ENCODE results near the gene RPS19. TPM values are rescaled to one million over a fixed set of nuclear protein-coding genes. Genes with fewer than 3 reads are reported as not detected.

RPS19 gene
- total and polyA plus RNA-seq, 2 experiments from 2014 or later = 840 to 1,425 TPM

- no peak for DNase-seq (ENCODE audit: low spot score)
- no peak overlapping the region for H2AFZ ChIP-seq
- TF ChIP-seq EZH2phosphoT487 (IDR thresholded peaks at IDR 0.05; ENCODE audit: low read depth, severe bottlenecking, unreplicated experiment) = no peak
- no peak for TF ChIP-seq EZH2 (IDR thresholded peaks at IDR 0.05; ENCODE audit: borderline replicate concordance)
- TF ChIP-seq CTCF (IDR thresholded peaks at IDR 0.05; ENCODE audit: poor library complexity) = no peak
- H3K9me2 ChIP-seq (replicated peaks; ENCODE audit: insufficient read depth) = no peaks in the 10 kb centered on the region
- 38% methylated on average over 18 of the region's 26 CpGs for WGBS (ENCODE audit: low lambda C conversion rate, missing lambda C conversion rate)
- no peak overlapping the region for H3K27ac ChIP-seq
- no peaks in the 10 kb centered on the region for H3K79me2 ChIP-seq
- H3K4me3 ChIP-seq = no peak overlapping the region
- H4K20me1 ChIP-seq (ENCODE audit: insufficient read depth, poor library complexity, severe bottlenecking) = no peaks in the 10 kb centered on the region
- H3K4me2 ChIP-seq = no peak overlapping the region
- no peaks in the 10 kb centered on the region for H3K36me3 ChIP-seq (replicated peaks; ENCODE audit: insufficient read depth, low read depth)
- H3K9me3 ChIP-seq (ENCODE audit: low read depth) = no peaks in the 10 kb centered on the region
- H3K27me3 ChIP-seq = peaks cover 74% of the 10 kb centered on the region
- no peaks in the 10 kb centered on the region for H3K4me1 ChIP-seq (ENCODE audit: insufficient read depth)
These were observed 61.0 kb downstream of the RPS19 start for GRCh38 chr19:41920882-41921576.

GRCh38 chr19:41921577-41922576, 61.8 kb downstream of the RPS19 start:
- H3K36me3 ChIP-seq (replicated peaks; ENCODE audit: insufficient read depth, low read depth) = no peaks in the 10 kb centered on the region
- H3K4me1 ChIP-seq (ENCODE audit: insufficient read depth) = no peaks in the 10 kb centered on the region
- H3K27me3 ChIP-seq = peaks cover 74% of the 10 kb centered on the region
- DNase-seq (ENCODE audit: low spot score) = no peak
- no peak for TF ChIP-seq CTCF (IDR thresholded peaks at IDR 0.05; ENCODE audit: poor library complexity)
- TF ChIP-seq EZH2phosphoT487 (IDR thresholded peaks at IDR 0.05; ENCODE audit: low read depth, severe bottlenecking, unreplicated experiment) = no peak
- no peak for TF ChIP-seq EZH2 (IDR thresholded peaks at IDR 0.05; ENCODE audit: borderline replicate concordance)
- H3K9me2 ChIP-seq (replicated peaks; ENCODE audit: insufficient read depth) = no peaks in the 10 kb centered on the region
- 32% methylated on average over 16 of the region's 22 CpGs for WGBS (ENCODE audit: low lambda C conversion rate, missing lambda C conversion rate)
- no peaks in the 10 kb centered on the region for H3K79me2 ChIP-seq
- no peak overlapping the region for H3K4me2 ChIP-seq
- H3K9me3 ChIP-seq (ENCODE audit: low read depth) = no peaks in the 10 kb centered on the region
- no peak overlapping the region for H3K27ac ChIP-seq
- H4K20me1 ChIP-seq (ENCODE audit: insufficient read depth, poor library complexity, severe bottlenecking) = no peaks in the 10 kb centered on the region
- H2AFZ ChIP-seq = no peak overlapping the region
- H3K4me3 ChIP-seq = no peak overlapping the region

Small RNAs within 50 kb of the gene (microRNA-seq; reads per million reads assigned to microRNA genes)
- gene MIR6797 = 1.8 reads per million

Small RNAs within 50 kb of the gene (small RNA-seq; reads per million reads assigned to genes)
- gene MIR6797 = not detected

Other genes starting within 250 kb of the RPS19 start
- gene CEACAM4, start 233.2 kb upstream of the RPS19 start, total RNA-seq = not detected in 2 replicates
- not detected in 2 replicates for gene CEACAM4, start 233.2 kb upstream of the RPS19 start, polyA plus RNA-seq
- 2.7 and 6.3 TPM in 2 replicates for gene CEACAM7, start 172.0 kb upstream of the RPS19 start, total RNA-seq
- gene CEACAM7, start 172.0 kb upstream of the RPS19 start, polyA plus RNA-seq = not detected in 2 replicates
- 2.7 and 11.5 TPM in 2 replicates for gene CEACAM5, start 151.6 kb upstream of the RPS19 start, total RNA-seq
- 0.96 and 1.5 TPM in 2 replicates for gene CEACAM5, start 151.6 kb upstream of the RPS19 start, polyA plus RNA-seq
- 7.9 and 16.0 TPM in 2 replicates for gene CEACAM6, start 104.7 kb upstream of the RPS19 start, total RNA-seq
- 4.5 and 5.3 TPM in 2 replicates for gene CEACAM6, start 104.7 kb upstream of the RPS19 start, polyA plus RNA-seq
- gene CEACAM3, start 63.7 kb upstream of the RPS19 start, total RNA-seq = not detected in 2 replicates
- gene CEACAM3, start 63.7 kb upstream of the RPS19 start, polyA plus RNA-seq = not detected in 2 replicates
- gene LYPD4, start 15.6 kb upstream of the RPS19 start, total RNA-seq = not detected in 2 replicates
- gene LYPD4, start 15.6 kb upstream of the RPS19 start, polyA plus RNA-seq = not detected in 2 replicates
- gene DMRTC2, start 15.2 kb upstream of the RPS19 start, total RNA-seq = not detected in 2 replicates
- gene DMRTC2, start 15.2 kb upstream of the RPS19 start, polyA plus RNA-seq = not detected in 2 replicates
- gene CD79A, start 17.0 kb downstream of the RPS19 start, total RNA-seq = 0.37 TPM in 1 of 2 replicates, not detected in the other
- 0.27 TPM in 1 of 2 replicates, not detected in the other for gene CD79A, start 17.0 kb downstream of the RPS19 start, polyA plus RNA-seq
- 22.1 and 29.7 TPM in 2 replicates for gene ARHGEF1, start 22.9 kb downstream of the RPS19 start, total RNA-seq
- gene ARHGEF1, start 22.9 kb downstream of the RPS19 start, polyA plus RNA-seq = 67.8 and 71.7 TPM in 2 replicates
- 0.53 TPM in 1 of 2 replicates, not detected in the other for gene ERFL, start 68.2 kb downstream of the RPS19 start, total RNA-seq
- gene ERFL, start 68.2 kb downstream of the RPS19 start, polyA plus RNA-seq = not detected in 2 replicates
- 203 and 214 TPM in 2 replicates for gene RABAC1, start 99.1 kb downstream of the RPS19 start, total RNA-seq
- 395 and 469 TPM in 2 replicates for gene RABAC1, start 99.1 kb downstream of the RPS19 start, polyA plus RNA-seq
- gene ATP1A3, start 134.0 kb downstream of the RPS19 start, total RNA-seq = 0.03 TPM in 1 of 2 replicates, not detected in the other
- 0.82 TPM in 1 of 2 replicates, not detected in the other for gene ATP1A3, start 134.0 kb downstream of the RPS19 start, polyA plus RNA-seq
- gene GRIK5, start 210.0 kb downstream of the RPS19 start, total RNA-seq = 0.60 and 0.92 TPM in 2 replicates
- gene GRIK5, start 210.0 kb downstream of the RPS19 start, polyA plus RNA-seq = 0.34 and 0.50 TPM in 2 replicates
- 10.7 and 11.8 TPM in 2 replicates for gene ZNF574, start 215.9 kb downstream of the RPS19 start, total RNA-seq
- gene ZNF574, start 215.9 kb downstream of the RPS19 start, polyA plus RNA-seq = 13.3 and 13.6 TPM in 2 replicates

Data from hepatocyte (in vitro differentiated cells).